Right lobe of liver (tissue), 6 donors: ENCODE data around the gene FGD2. TPM values are rescaled to one million over a fixed set of nuclear protein-coding genes. Genes with fewer than 3 reads are reported as not detected.
A peak's percentile ranks its signal among the peaks of the same experiment; 100 is the strongest.

Source experiments
- ATAC-seq, 4 donors: fragments of 200-7000 bp; cut with Tn5 transposase; one replicate each; pipeline ENCODE4 v1.9.1; 2020; ENCODE audit warnings: mild to moderate bottlenecking in 4 of 4, moderate library complexity in 4 of 4
- DNase-seq, 3 donors: peaks; one replicate each; pipeline ENCODE4 v3.0.0-alpha.2; 2020
- H3K27ac ChIP-seq, 3 donors: fragments of 200-600 bp; one replicate each; pipeline ENCODE4 v1.8.0; 2022
- H3K27me3 ChIP-seq, 2 donors: fragments of 200-600 bp; one replicate each; pipeline ENCODE4 v1.8.0; 2022
- H3K36me3 ChIP-seq, 4 donors: fragments of 200-600 bp; sonication (generic) in 1 of 4; one replicate each; pipeline versions ENCODE4 v1.5.1 to v1.8.0; 2017 to 2022; ENCODE audit warnings: control low read depth in 1 of 4
- H3K4me1 ChIP-seq, 4 donors: fragments of 200-600 bp; sonication (generic) in 1 of 4; one replicate each; pipeline versions ENCODE4 v1.5.1 to v1.8.0; 2017 to 2022; ENCODE audit warnings: control low read depth in 1 of 4
- H3K4me3 ChIP-seq, 3 donors: fragments of 200-600 bp; one replicate each; pipeline ENCODE4 v1.8.0; 2022
- H3K9me3 ChIP-seq, 4 donors: fragments of 200-600 bp; sonication (generic) in 1 of 4; one replicate each; pipeline versions ENCODE4 v1.5.1 to v1.8.0; 2017 to 2022; ENCODE audit warnings: control low read depth in 1 of 4
- CTCF ChIP-seq, 4 donors: fragments of 200-600 bp in 3 of 4; fragments of 450-650 bp in 1 of 4; IDR thresholded peaks; one replicate each; pipeline versions ENCODE4 v1.5.1 to v1.8.0; 2016 to 2022; ENCODE audit warnings: antibody characterized with exemption in 4 of 4, mild to moderate bottlenecking in 2 of 4
- POLR2A ChIP-seq: fragments of 450-650 bp; IDR thresholded peaks from one replicate; pipeline ENCODE4 v1.6.1; 2017; ENCODE audit warnings: antibody characterized with exemption, mild to moderate bottlenecking
- WGBS: methylation state at CpG from one replicate; pipeline ENCODE4 v1.1.6; 2018; ENCODE audit warnings: low coverage, low lambda C conversion rate; ENCODE audit not compliant: insufficient coverage; ENCODE audit errors: missing lambda C conversion rate; 5-methylcytosine and 5-hydroxymethylcytosine counted together
- intact Hi-C, 2 donors: fragments of 100-400 bp; cut with DNase I; formaldehyde crosslinking; loops; one replicate each; pipeline versions ENCODE4 v1.11.2 to v1.14.1; 2022
- total RNA-seq, 6 experiments: library from RNA; depleted of rRNA in 2 of 6; stranded (reverse); fragments of >200 nt in 2 of 6; fragmentation: NEBNext Ultra II Directional in 3 of 6; extraction: Animal tissue kit (Norgen Biotek cat#: 25700) in 3 of 6; gene quantifications; one replicate each; pipeline versions ENCODE4 v1.1.0 to v1.2.4, GENCODE V29; 2016 to 2023
- donor health status: DM: no; HTN: yes; CAD: no.
- donor health status: DM: no; HTN: no; CAD: no.
- donor health status: DM: no; HTN: no; CAD: no.
- donor health status: DM: no; HTN: yes; CAD: no.
- donor health status: DM: no; HTN: yes; CAD: no.

Gene FGD2
- total RNA-seq, 6 experiments from 2014 or later: 6.6 to 15.6 (median 9.6) TPM

GRCh38 chr6:37048851-37049757 lies 43.6 kb downstream of the FGD2 start:
- TF ChIP-seq POLR2A (no peak), CTCF (IDR thresholded peaks at IDR 0.05) (no peak)
- WGBS: 67% methylated on average over 8 of the region's 19 CpGs
- Histone ChIP-seq H3K27ac (peak overlapping the region in 2 of 3 donors; percentile 37 to 60), H3K27me3 (no peaks in the 10 kb centered on the region), H3K4me3 (no peak overlapping the region), H3K4me1 (peaks cover 0 to 21% (median 5%) of the 10 kb centered on the region in 4 donors), H3K9me3 (no peaks in the 10 kb centered on the region), H3K36me3 (no peaks in the 10 kb centered on the region)
- DNase-seq: peak in 1 of 3 donors; percentile 53
- ATAC-seq: peak in 1 of 4 donors; percentile 2
- intact Hi-C loops: no loop called here

GRCh38 chr6:37049758-37050044 lies 44.2 kb downstream of the FGD2 start:
- Histone ChIP-seq H3K4me1 (peaks cover 0 to 21% (median 5%) of the 10 kb centered on the region in 4 donors), H3K4me3 (no peak overlapping the region), H3K27me3 (no peaks in the 10 kb centered on the region), H3K27ac (peak overlapping the region in 2 of 3 donors; percentile 37 to 60), H3K9me3 (no peaks in the 10 kb centered on the region), H3K36me3 (no peaks in the 10 kb centered on the region)
- DNase-seq: no peak
- TF ChIP-seq CTCF (IDR thresholded peaks at IDR 0.05) (no peak), POLR2A (no peak)
- WGBS: 80% methylated on average over 1 of the region's 3 CpGs
- intact Hi-C loops: loop anchor here in 1 of 2 donors (5.0 kb wide), 1 partner anchor 123 kb away; the partner anchor contains the start of gene PIM1
- no peak for ATAC-seq

GRCh38 chr6:37050045-37050853 lies 44.8 kb downstream of the FGD2 start:
- H3K4me1 ChIP-seq: peaks cover 0 to 21% (median 5%) of the 10 kb centered on the region in 4 donors
- peak overlapping the region in 2 of 3 donors; percentile 37 to 60 for H3K27ac ChIP-seq
- intact Hi-C loops: loop anchor here in 1 of 2 donors (5.0 kb wide), 1 partner anchor 122 kb away; the partner anchor contains the start of gene PIM1
- no peak overlapping the region for H3K4me3 ChIP-seq
- H3K27me3 ChIP-seq: no peaks in the 10 kb centered on the region
- TF ChIP-seq CTCF (IDR thresholded peaks at IDR 0.05) (no peak), POLR2A (no peak)
- WGBS: 34% methylated on average over 12 of the region's 24 CpGs
- peak; percentile 43 to 49 (median 48) for ATAC-seq
- DNase-seq: peak; percentile 69 to 80 (median 74)
- no peaks in the 10 kb centered on the region for H3K9me3 ChIP-seq
- no peaks in the 10 kb centered on the region for H3K36me3 ChIP-seq

- peaks cover 0 to 21% (median 5%) of the 10 kb centered on the region in 4 donors for H3K4me1 ChIP-seq
- no peaks in the 10 kb centered on the region for H3K36me3 ChIP-seq
- H3K4me3 ChIP-seq: no peak overlapping the region
- no peak for DNase-seq
- no peaks in the 10 kb centered on the region for H3K27me3 ChIP-seq
- TF ChIP-seq POLR2A (no peak), CTCF (IDR thresholded peaks at IDR 0.05) (no peak)
- 19% methylated on average over 3 of the region's 4 CpGs for WGBS
- H3K9me3 ChIP-seq: no peaks in the 10 kb centered on the region
- intact Hi-C loops: loop anchor here in 1 of 2 donors (5.0 kb wide), 1 partner anchor 122 kb away; the partner anchor contains the start of gene PIM1
- ATAC-seq: no peak
- peak overlapping the region in 2 of 3 donors; percentile 4 to 37 for H3K27ac ChIP-seq
Measured at GRCh38 chr6:37050854-37051137, 45.3 kb downstream of the FGD2 start.
